Fibroblast of skin of left quadriceps (primary cell): ENCODE measurements around the gene TICAM1.
"Not testable (repeated sequence)": the region's sequence is repeated elsewhere in the genome, so short reads cannot be mapped to it uniquely, and the experiment has no call there.

Experiments used
- DNase-seq, 2 experiments: peaks; one replicate each; pipeline ENCODE4 v3.0.0-alpha.2; 2013; ENCODE audit warnings: low read depth in 2 of 2

The TICAM1 gene

GRCh38 chr19:4805140-4805539 is 26.4 kb downstream of the TICAM1 start:
- DNase-seq: not testable (repeated sequence)

- DNase-seq: peak in 1 of 2 experiments; percentile 26
Observed at GRCh38 chr19:4803736-4804695, 27.5 kb downstream of the TICAM1 start.

- no peak for DNase-seq
Observed at GRCh38 chr19:4802711-4803110, 28.8 kb downstream of the TICAM1 start.

GRCh38 chr19:4801085-4801619 is 30.4 kb downstream of the TICAM1 start:
- no peak for DNase-seq

GRCh38 chr19:4800591-4801081 is 30.9 kb downstream of the TICAM1 start:
- DNase-seq: no peak

- DNase-seq: no peak
Observed at GRCh38 chr19:4795400-4795799, 36.1 kb downstream of the TICAM1 start.

DNA sequence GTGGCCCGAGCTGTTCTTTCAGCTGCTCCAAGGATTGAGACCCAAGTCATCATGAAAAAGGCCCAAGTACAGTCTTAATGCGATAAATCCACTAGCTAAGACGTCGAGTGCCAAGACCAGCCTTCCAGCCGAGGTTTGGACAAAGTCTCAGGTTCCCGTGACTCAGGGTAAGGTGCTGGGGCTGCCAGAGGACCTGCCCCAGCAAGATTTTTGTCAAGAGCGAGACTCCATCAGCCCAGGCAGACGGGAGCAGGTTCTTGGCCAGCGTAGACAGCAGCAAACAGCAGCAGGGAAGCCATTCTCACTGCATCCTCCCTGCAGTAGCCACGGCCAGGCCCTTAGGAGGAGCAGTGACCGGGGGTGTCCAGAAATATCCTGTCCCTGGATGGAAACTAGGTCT is 36.5 kb downstream of the TICAM1 start:
- DNase-seq: no peak

GRCh38 chr19:4793278-4793677 is 38.2 kb downstream of the TICAM1 start:
- DNase-seq: not testable (repeated sequence)

GRCh38 chr19:4792866-4793195 is 38.7 kb downstream of the TICAM1 start:
- not testable (repeated sequence) for DNase-seq

GRCh38 chr19:4792019-4792865 is 39.3 kb downstream of the TICAM1 start:
- not testable (repeated sequence) for DNase-seq

GRCh38 chr19:4791183-4792018 is 40.1 kb downstream of the TICAM1 start, which contains the start of gene FEM1A:
TSS of gene FEM1A (plus strand) at chr19:4791734. CDS start at chr19:4791855, 121 bp downstream.
- peak; percentile 100 for DNase-seq

GRCh38 chr19:4786412-4787016 is 45.0 kb downstream of the TICAM1 start:
- not testable (repeated sequence) for DNase-seq

DNA sequence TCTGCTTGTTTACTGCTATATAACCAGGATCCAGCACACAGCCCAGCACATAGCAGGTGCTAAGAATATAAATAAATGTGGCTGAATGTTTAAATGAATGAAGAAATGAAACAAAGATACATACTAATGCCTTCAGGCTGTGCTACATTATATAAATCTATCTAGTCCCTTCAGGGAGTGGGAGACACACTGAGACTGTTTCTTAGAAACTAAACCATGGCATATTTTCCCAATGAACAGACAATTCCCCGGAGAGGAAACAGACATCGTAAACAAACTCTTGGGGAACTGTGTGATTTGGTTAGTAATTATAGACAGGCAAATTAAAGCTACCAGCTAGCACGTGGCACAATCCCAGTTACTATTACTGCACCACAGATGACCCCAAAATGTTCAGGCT is 49.7 kb downstream of the TICAM1 start:
- no peak for DNase-seq

DNA sequence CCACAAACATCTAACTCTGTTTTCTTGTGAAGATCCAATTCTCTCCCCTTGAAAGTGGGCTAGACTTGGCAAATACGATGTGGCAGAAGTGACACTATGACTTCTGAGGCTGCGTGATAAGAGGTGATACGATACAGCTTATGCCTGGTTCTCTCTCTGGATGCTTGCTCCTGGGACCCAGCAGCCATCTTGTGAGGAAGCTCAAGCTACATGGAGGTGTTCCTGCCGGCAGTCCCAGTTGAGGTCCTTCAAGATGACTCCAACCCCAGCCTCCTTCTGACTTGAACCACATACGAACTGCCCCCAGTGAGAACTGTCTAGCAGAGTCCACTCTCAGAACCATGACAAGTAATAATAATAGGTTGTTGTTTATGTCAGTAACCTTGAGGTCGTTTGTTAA is 50.7 kb downstream of the TICAM1 start:
- no peak for DNase-seq

- DNase-seq: not testable (repeated sequence)
Observed at GRCh38 chr19:4778124-4778523, 53.4 kb downstream of the TICAM1 start.

- no peak for DNase-seq
Observed at GRCh38 chr19:4776436-4777211, 54.9 kb downstream of the TICAM1 start.

GRCh38 chr19:4775627-4776152 is 55.8 kb downstream of the TICAM1 start:
- no peak for DNase-seq

DNA sequence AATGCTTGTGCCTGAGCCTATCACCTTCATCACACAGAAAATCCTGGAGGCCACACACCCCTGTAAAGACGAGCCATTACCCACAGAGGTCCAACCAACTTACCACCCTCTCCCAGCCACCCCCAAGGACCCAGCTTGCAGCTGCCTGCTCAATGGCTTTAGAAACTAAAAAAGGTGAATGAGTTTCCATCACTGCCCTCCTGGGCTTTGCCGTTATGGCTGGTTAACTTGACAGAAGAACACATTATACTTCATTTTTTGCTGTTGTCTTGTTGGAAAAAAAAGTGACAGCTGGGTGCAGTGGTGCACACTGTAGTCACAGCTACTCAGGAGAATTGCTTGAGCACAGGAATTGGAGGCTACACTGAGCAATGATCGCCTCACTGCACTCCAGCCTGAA is 57.4 kb downstream of the TICAM1 start:
- DNase-seq: no peak

DNA sequence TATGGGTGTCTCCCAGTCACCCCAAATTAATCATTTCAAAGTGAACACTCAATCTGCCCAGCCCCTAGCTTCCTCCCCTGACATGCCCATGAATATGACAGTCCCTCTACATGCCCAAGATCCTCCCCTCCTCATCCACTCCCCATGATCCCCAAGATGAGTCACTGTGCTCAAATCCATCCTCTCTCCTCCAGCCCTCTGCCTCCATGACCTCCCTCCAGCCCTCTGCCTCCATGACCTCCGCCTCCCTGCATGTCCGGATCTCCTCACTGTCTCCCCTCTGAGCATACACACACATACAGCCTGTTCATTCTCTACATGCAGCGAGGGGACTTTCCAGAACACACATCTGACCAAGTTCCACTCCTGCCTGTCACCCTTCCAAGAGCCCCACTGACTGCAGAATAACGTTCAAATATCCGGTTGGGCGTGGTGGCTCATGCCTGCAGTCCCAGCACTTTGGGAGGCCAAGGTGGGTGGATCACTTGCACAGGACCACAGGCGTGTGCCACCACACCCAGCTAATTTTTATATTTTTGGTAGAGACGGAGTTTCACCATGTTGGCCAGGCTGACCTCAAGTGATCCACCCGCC is 58.4 kb downstream of the TICAM1 start:
- DNase-seq: no peak
